LNCaP clone FGC (cell line): ENCODE measurements around the gene KRT20.
"Not testable (repeated sequence)": the region's sequence is repeated elsewhere in the genome, so short reads cannot be mapped to it uniquely, and the experiment has no call there.

Experiments used
- DNase-seq: peaks from one replicate; pipeline ENCODE4 v3.0.0-alpha.2; 2011; ENCODE audit warnings: low read depth
- H3K4me3 ChIP-seq: 2 replicates; pipeline ENCODE4 v1.5.1; 2011; ENCODE audit warnings: mild to moderate bottlenecking, low read depth, low read length, control low read depth
- TF ChIP-seq, protein P1 (sequence below): IDR thresholded peaks from 2 replicates; pipeline ENCODE4 v1.5.1; 2012; ENCODE audit warnings: mild to moderate bottlenecking; ENCODE audit not compliant: control insufficient read depth, insufficient read depth; ENCODE audit errors: extremely low read depth

KRT20 gene

GRCh38 chr17:40884708-40885512, at the start of gene KRT20:
TSS of gene KRT20 (minus strand) at chr17:40885242. CDS start at chr17:40885185, 57 bp downstream.
- TF ChIP-seq, protein P1, sequence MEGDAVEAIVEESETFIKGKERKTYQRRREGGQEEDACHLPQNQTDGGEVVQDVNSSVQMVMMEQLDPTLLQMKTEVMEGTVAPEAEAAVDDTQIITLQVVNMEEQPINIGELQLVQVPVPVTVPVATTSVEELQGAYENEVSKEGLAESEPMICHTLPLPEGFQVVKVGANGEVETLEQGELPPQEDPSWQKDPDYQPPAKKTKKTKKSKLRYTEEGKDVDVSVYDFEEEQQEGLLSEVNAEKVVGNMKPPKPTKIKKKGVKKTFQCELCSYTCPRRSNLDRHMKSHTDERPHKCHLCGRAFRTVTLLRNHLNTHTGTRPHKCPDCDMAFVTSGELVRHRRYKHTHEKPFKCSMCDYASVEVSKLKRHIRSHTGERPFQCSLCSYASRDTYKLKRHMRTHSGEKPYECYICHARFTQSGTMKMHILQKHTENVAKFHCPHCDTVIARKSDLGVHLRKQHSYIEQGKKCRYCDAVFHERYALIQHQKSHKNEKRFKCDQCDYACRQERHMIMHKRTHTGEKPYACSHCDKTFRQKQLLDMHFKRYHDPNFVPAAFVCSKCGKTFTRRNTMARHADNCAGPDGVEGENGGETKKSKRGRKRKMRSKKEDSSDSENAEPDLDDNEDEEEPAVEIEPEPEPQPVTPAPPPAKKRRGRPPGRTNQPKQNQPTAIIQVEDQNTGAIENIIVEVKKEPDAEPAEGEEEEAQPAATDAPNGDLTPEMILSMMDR, result no peak
- no peak within 1 kb of the TSS for H3K4me3 ChIP-seq
- no peak for DNase-seq

GRCh38 chr17:40932608-40933007, 47.6 kb upstream of the KRT20 start:
- DNase-seq, result no peak
- H3K4me3 ChIP-seq, result no peak overlapping the region
- TF ChIP-seq, protein P1, result no peak

DNA sequence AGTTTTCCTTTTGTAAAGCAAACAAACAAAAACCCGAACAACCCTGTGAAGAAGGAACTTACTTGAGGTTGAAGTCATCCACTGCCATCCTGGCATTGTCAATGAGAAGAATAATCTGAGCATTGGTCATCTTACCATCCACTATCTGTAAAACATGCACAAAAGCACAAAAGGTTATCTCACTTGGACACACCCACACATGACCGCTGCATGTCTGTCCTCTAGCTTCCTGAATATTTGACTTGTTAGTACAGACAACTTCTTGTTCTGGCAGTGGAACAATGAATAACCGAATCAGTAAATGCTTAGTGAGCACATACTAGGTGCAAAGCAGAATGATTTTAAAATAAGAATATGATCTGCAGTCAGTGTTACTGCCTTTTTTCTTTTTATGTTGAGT, 46.3 kb upstream of the KRT20 start:
- TF ChIP-seq, protein P1, result no peak
- no peak for DNase-seq
- H3K4me3 ChIP-seq, result no peak overlapping the region

DNA sequence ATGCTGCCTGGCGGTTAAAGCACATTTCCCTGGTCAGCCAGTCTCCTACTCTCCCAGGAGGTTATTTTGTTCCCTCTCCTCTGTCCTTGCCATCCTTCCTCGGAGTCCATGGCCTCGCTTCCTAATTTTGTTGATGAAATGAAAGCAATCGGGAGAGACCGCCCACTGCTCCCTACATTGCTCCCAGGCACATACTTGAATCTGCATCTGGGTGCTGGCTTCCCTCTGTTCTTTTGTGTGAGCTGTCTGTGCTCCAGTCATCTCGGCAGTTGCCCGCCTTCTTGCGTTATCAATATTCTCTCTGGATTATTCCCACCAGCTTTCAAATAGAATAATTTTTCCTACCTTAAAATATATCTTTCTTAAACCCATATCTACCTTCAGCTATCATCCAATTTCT, 41.3 kb upstream of the KRT20 start:
- TF ChIP-seq, protein P1, result no peak
- H3K4me3 ChIP-seq, result no peak overlapping the region
- no peak for DNase-seq

DNA sequence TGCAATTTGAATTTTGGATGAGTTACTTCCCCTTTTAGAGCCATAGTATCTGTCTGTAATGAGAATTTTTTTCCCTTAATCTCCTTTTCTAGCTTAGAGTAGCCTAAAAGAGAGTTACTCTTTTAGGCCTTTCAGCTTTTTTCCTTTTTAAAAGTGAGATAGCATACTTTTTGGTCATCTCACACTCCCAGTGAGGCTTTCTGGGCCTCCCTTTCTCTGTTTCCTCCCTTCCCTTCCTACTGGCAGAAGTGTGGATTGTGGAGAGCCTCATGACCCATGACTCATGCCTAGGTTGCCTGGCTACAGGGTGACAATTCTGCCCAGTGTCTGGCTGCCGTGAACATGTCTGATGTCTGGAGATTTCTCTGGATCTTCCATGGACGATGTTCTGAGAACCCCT, 37.2 kb upstream of the KRT20 start:
- TF ChIP-seq, protein P1, result no peak
- H3K4me3 ChIP-seq, result no peak overlapping the region
- DNase-seq, result no peak

DNA sequence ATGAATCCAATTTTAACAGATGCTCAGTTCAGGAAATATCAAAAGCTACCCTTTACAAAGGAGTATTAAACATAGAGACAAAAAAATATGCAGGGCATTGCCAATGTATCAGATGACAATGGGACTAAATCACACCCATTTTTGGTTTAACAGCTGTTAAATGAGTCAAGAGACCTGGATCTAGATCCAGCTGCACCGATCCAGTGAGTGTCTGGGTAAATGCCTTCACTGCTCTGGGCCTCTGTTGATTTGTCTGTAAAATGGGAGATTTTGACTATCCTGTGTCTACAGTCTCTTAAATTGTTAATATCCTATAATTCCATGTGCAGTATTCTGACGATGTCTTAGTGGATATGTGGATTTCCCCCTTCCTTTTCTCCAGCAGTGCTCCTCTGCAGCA, 36.0 kb upstream of the KRT20 start:
- TF ChIP-seq, protein P1, result no peak
- DNase-seq, result no peak
- H3K4me3 ChIP-seq, result no peak overlapping the region

DNA sequence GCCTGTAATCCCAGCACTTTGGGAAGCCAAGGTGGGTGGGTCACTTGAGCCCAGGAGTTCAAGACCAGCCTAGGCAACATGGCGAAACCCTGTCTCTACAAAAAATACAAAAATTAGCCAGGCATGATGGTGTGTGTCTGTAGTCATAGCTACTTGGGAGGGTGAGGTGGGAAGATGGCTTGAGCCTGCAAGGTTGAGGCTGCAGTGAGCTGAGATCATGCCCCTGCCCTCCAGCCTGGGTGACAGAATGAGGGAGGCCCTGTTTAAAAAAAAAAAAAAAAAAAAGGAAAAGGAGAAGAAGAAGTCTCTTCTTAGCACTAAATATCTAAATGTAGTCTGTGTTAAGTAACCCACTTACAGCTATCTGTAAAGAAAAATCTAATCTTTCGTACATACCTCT, 32.1 kb upstream of the KRT20 start:
- not testable (repeated sequence) for H3K4me3 ChIP-seq, DNase-seq
